Kidney glomerular epithelial cell (primary cell): ENCODE measurements around the gene MAML1.

Source experiments
- DNase-seq: peaks from one replicate; lab custom pipeline; 2025; lab: John Stamatoyannopoulos, UW

MAML1 gene

GRCh38 chr5:179822444-179822990, 89.9 kb downstream of the MAML1 start:
- DNase-seq, result no peak

GRCh38 chr5:179823937-179824744, 91.5 kb downstream of the MAML1 start:
- no peak for DNase-seq

GRCh38 chr5:179824745-179825112, 92.1 kb downstream of the MAML1 start:
- DNase-seq, result no peak

GRCh38 chr5:179825655-179826182, 93.1 kb downstream of the MAML1 start:
- DNase-seq, result no peak
